Measurements from ENCODE around the gene EFR3B.
"Not testable (repeated sequence)": the region's sequence is repeated elsewhere in the genome, so short reads cannot be mapped to it uniquely, and the experiment has no call there.

EFR3B gene

DNA sequence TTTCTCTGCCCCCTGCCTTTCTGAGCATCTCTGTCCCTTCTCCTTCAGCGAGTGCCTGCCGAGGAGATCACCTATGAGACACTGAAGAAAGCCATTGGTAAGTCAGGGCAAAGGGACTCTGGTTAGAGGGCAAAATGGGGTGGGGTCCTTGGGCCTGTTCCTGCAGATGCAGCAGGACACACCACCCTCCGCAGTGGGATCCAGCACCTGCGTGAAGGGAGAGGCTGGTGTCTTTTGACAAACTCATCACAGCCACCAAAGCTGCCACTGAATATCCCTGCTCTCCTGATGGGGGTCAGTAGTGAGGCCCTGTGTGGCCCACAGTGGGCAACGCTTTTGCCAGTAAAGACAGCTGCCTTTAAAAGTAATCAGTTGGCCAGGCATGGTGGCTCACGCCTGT lies 107.8 kb downstream of the EFR3B start:
- DNase-seq (ENCODE audit: low spot score) = no peak

DNA sequence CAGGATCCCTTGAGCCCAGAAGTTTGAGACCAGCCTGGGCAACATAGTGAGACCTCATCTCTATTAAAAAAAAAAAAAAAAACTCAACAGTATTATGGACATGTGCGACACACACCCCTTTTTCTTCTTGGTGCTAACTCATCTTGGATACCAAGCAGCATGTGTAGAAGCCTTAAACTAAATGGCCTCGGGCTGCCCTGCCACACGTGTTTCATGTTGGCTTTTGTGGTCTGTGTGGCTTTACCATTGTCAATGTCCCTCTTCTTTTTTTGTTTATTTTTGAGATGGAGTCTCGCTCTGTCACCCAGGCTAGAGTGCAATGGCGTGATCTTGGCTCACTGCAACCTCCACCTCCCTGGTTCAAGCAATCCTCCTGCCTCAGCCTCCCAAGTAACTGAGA lies 109.1 kb downstream of the EFR3B start:
- not testable (repeated sequence) for DNase-seq (ENCODE audit: low spot score)

DNA sequence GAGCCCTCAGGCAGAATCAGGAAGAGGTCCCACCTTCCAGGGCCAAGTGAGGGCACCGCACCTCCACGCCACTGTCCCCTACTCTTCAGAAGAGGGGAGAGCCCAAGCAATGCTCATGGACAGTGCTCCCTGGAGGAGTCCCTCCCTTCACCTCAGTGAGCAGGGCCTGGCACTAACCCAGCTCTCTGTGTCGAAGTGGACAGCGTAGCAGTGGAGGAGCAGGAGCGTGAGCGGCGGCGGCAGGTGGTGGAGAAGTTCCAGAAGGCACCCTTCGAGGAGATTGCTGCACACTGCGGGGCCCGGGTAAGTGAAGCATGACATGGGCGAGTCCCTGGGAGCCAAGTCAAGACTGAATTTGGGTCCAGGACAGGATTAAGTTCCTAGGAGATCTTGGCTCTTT lies 109.8 kb downstream of the EFR3B start:
- DNase-seq (ENCODE audit: low spot score) = no peak

DNA sequence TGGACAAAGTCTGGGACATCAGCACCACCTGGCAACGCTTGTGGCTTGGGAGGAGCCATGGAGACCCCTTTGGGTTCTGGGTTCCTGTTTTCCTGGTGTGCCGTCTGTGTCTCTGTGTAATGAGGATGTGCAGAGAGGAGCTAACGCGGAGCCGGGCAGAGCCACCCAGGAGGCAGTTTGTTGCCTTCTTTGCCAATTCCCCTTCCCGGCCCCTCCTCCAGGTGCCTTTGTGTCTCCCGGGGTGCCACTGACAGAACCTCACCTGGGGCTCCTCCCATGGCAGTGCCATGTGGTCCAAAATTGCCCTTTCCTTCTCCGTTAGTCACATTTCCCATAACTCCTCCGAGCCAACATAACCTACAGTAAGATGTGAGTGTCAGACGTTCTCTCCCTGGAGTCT lies 113.5 kb downstream of the EFR3B start:
- DNase-seq (ENCODE audit: low spot score) = no peak

DNA sequence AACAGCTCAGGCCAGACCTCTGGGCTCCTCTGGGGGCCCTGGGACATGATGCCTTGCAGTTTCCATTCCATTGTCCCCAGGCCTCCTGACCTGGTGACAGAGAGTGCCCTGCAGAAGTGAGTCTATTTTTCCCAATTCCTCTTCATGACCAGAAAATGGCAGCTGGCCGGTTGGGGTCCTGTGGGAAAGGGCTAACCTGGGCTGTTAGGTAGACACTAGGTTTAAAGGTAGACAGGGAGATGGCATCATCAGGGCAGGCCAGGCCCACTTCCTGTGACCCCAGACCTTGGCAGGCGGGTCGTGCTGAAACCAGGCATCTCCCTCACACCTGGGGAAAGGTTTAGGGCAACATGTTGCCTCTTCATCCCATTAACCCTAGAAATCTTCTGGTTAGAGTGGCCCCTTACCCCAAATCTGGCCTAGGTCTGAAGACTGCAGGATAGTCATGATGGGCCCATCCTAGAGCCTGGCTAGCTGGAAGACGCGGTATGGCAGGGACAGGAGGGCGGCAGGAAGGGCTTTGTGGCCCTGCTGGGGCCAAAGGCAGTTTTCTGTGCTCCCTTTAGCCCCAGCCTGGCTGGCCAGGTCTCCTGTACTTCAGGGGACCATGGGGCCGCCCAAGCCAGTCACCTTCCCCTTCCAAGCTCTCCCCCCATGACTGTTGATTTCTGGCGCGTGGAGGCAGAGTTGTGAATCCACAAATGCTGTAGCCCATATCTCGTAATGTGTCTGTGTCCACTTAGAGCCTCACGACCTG lies 116.4 kb downstream of the EFR3B start:
- no peak for DNase-seq (ENCODE audit: low spot score)

DNA sequence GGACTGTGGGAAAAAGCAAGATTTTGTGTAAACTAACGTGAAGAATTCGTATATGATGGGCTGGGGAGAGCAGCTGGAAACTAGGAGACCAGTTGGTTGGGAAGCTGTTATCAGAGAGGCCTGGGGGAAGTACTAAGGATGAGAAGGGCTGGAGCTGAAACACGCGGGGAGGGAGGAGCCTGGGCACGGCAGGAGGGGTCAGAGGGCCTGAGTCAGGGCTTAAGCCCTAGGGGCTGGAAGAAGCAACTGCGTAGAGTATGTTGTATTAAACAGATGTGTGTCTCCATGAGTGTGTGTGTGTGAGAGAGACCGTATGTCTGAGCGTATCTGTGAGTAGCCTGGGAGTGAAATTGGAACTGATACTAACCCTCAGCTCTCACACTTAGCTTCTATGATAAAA lies 118.1 kb downstream of the EFR3B start:
- no peak for DNase-seq (ENCODE audit: low spot score)

DNA sequence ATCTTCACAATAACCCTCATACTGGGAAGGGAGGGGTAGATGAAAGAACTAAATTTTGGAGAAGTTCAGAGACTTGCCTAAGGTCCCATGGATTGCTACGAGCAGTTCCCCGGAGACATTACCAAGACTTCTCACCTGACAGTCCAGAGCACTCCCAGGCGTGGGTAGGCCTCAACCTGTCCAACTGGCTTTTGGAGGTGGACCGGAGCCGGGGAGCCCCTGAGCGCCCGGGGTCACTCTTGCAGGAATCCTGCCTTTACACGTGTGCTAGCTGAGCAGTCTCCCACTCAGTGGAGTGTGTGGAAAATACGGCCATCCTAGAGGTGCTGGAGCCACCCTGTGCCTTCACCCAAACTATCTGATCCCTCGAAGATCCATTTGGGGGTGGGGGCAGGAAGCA lies 118.5 kb downstream of the EFR3B start:
- DNase-seq (ENCODE audit: low spot score) = no peak

DNA sequence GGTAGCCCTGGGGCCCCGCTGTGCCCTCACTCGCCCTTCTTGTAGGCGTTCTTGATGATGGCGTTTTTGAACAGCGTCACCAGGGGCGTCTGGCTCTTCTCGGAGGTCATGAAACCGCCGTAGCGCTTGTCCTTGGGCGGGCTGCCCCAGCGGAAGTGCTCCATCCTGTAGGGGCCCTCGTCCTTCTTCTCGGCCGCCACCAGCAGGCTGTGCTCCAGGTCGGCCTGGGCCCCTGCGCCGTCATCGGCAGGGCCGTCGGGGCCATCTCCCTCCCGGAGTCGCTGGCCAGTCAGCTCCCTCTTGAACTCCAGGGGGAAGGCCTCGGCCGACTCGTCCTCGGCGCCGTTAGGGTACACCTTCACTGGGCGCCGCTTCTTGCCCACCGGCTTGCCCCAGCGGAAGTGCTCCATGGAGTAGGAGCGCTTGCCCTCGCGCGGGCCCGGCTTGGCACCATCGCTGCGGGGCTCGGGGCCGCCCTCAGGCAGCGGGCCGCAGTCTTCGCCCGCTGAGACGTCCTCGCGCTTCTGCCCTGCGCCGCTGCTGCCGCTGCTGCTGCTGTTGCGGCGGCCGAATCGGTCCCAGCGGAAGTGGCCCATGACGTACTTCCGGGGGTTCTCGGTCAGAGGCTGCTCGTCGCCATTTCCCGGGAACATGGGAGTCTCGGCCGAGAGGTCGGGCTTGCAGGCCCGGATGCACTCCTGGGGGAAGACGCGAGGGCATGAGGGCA lies 119.3 kb downstream of the EFR3B start:
- peak; percentile 18 for DNase-seq (ENCODE audit: low spot score)

DNA sequence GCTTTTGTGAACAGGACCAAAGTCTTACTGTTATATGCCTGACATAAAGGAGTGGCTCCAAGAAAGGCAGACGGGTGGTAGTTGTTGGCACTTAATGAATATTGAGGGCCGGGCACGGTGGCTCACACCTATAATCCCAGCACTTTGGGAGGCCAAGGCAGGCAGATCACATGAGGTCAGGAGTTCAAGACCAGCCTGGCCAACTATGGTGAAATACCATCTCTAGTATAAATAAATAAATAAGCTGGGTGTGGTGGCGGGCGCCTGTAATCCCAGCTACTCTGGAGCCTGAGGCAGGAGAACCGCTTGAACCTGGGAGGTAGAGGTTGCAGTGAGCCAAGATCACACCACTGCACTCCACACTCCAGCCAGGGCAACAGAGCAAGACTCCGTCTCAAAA lies 120.2 kb downstream of the EFR3B start:
- not testable (repeated sequence) for DNase-seq (ENCODE audit: low spot score)

DNA sequence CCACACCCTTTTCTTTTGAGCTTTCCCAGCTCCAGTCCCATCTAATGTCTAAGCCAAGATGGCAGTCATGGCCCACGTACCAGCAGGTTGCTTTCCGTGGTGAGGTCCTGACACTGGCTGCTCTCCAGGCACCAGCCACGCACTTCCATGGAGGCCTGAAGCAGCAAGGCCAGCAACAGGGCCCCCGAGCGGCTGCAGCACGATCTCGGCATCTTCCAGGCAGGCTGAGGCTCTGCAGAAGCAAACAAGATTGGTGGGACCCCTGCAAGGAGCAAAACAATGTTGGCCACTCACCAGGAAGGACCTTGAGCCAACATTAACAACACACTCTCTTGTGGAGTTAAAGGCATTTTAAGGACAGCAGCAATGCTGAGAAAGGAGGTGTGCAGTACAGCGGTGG lies 122.7 kb downstream of the EFR3B start:
- no peak for DNase-seq (ENCODE audit: low spot score)

DNA sequence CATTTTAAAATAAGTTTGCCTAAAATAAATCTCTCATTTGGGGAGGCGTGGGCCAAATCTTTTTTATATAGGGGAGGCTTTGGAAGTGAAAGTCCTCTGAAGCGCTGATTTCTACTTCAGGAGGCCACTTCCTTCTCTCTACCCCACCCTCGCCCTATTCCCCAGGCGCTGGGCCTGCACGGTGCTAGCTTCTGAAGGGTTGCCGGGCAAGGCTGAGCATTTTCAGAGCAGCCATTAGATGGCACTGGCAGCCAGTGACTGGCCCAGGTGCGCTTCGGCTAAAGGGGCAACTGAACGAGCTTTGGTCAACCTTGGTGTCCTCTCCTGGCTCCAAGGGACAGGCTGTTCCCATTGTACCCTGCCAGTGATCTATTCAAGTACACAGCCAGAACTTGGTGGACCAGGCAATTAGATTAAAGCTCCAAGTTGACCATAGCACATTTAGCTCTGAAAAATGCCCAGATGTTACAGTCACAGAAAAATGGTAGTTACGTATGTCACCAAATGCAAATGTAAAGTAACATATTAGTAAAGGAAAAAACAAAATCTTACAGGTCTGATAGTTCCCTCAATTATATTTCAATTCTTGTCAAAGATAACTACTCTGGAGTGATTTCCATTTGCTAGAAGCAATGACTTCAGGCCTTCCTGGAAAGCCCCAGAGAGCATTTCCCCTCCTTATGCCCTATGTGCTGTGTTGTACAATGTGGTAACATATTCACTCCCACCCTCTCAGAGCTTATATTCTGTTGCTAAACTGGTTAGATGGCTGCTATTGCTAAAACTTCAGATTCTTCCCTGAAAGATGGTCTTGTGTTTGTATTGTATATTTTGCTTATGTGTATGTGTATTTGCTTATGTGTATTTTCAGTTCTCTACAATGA lies 124.4 kb downstream of the EFR3B start:
- DNase-seq (ENCODE audit: low spot score) = no peak

DNA sequence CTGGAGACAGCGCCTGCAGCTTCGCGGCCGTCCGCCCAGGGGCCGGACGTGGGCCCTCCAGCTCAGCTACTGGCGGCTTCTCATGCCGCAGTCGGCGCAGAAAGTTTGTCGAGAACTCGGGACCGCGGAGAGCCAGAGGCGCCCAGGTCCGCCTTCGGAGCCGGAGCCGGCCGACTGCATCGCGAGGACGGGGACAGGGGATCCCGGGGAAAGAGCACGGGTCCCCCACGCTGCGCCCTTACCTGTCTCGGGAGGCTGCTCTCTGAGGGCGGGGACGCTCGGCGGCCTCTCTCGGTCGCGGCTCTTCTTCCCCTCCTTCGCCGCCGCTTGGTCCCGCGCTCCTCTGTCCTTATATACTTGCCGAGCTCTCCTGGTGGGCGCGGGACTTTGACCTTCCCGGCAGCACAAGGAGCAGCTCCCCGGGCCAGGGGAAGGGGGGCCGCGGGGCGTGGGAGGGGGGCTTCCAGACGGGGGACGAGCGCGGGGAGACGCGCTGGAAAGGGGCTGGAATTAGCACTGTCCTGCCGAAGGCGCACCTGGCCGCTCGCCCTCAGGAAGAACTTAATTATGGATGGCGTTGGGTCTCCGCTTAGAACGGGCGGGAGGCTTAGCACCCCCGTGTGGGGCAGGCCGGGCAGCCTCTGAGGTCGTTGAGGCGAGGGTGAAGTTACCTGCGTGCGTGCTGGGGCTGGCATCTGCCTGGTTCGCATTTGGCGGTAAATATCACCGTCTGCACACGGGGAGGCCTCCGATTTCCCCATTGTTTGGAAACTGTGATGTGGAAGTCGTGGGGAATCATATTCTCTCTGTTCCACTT lies 126.6 kb downstream of the EFR3B start, which contains the start of gene POMC:
POMC (minus strand) TSS at position 325 of the 817 bp plus-strand sequence. CDS start 3,808 bp downstream, outside the sequence.
- peak; percentile 19 for DNase-seq (ENCODE audit: low spot score)

DNA sequence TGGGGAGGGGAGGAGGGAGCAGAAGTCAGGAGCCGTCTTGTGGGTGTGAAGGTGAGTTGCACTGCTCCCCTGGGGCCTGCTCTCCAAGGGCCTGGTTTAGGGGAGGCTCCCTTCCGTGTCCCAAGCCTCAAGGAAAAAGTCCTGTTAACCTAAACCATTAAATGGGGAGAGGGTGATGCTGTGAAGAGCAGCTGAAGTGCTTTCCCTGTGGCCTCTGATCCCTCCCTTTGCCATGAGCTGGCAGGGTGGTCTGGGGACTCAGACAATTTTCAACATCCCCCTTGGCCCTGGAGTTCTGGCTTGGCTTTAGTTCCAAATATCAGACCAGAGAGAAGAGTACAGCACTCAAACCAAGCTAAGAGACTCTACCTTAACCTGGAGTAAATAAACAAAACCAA lies 127.2 kb downstream of the EFR3B start:
- DNase-seq (ENCODE audit: low spot score) = no peak

DNA sequence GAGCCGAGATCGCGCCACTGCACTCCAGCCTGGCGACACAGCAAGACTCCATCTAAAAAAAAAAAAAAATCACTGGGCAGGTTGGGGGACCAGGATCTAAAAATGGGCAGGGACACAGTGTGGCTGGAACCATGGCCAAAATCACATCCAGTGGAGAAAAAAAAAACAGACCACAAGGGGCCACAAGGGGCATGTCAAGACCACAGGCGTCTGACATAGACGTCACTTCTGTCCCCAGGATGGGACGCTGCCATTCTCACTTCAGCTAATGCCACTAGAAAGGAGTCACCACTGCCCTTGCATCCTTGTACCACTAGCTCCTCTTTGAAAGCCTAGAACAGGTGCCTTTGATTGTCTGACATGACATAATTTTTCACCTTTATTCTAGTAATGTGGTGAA lies 129.0 kb downstream of the EFR3B start:
- DNase-seq (ENCODE audit: low spot score) = no peak

DNA sequence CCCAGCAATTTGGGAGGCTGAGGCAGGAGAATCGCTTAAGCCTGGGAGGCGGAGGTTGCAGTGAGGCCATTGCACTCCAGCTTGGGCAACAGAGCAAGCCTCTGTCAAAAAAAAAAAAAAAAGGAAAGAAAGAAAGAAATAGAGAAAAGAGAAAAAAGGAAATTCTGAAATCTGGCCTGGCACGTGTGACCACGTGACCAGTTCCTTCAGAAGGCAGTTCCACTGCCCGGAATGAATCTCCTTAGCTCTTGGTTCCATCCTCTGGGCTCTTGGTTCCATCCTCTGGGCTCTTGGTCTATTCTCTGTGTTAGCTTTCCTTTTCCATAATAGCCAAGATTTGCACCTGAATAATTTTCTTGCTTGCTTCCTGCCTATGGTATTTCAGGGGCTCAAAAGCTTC lies 131.8 kb downstream of the EFR3B start:
- DNase-seq (ENCODE audit: low spot score) = no peak

DNA sequence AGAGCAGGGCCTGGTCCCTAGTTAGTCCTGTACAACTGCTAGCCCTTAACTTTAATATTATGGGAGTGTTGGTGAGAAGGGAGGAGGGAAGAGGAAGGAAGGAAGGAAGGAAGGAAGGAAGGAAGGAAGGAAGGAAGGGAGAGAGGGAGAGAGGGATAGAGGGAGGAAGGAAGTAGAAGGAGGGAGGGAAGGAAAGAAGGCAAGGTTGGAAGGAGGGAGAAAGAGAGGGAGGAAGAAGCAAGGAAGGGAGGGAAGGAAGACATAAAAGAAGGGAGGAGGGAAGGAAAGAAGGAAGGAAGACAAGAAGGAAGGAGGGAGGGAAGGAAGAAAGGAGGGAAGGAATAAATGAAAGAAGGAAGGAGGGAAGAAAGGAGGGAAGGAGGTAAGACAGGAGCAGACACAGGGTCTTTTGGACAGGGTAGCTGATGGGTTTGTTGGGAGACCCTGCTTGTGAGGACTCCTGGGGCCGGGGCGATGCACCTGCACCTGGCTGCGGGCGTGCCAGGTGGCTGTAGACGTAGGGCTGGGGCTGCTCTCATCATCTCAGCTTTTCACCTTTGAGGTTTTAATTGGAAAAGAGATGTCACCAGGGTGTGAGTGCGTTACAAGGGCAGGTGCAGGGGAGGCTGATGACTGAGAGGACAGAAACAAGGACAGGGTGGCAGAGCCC lies 132.5 kb downstream of the EFR3B start:
- DNase-seq (ENCODE audit: low spot score) = no peak

DNA sequence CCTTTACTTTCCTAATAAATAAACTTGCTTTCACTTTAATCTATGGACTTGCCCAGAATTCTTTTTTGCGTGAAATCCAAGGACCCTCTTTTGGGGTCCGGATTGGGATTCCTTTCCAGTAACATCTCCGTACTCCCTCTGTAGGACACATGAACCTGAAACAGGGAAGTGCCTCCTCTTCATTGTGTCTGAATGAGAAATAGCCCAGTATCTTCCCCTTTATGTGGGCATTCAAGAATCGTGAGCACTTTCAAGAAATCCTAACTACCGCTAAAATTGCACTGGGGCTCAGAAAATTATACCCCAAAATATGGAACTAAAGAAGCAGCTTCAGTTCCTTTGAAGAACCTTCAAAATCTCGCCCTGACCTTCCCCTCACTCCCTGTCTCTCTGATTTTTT lies 134.3 kb downstream of the EFR3B start:
- DNase-seq (ENCODE audit: low spot score) = no peak

DNA sequence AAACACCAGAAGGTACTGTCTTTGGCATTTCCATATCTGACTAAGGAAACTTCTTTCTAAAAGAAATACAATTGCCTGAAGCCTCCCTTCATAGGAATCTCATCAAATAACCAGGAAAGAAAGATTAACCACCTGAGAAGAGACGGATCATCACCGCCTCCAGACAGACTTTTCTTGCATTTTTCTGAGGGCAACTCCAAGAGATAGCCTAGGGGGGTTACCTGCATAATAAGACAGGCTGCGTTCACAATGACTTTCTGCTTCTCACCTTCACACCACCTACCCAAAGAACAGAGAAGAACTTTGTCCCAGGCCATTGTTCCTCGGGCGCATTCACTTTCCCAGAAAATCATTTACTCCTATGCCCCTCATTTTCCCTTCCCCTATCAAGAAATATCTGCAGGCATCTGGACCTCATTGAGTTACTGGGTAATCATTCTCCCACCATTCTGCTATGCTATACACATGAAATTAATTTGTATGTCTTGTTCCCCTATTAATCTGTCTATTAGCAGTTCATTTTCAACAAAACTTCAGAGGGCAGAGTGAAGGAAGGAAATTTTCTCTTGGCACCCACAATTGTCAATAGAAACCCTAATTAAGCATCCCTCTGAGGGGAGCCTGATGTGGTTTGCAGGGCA lies 134.8 kb downstream of the EFR3B start:
- no peak for DNase-seq (ENCODE audit: low spot score)

DNA sequence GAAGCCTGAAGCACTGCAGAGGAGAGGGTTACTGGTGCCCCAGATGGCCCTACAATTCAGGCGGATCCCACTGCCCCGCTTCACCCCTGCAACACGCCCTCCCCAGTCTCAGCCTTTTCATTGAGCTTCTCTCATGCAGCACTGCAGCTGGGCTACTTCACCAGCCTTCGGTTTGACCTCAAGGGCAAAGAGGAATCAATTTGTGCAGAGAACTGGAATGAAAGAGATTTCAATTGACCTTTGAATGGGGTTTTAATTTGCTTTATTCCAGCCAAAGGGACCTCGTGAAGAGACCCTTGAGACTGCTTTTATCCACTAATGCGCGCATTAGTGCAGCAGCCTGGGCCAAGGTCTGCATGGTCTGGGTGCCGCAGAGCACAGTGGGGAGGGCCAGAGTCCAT lies 135.3 kb downstream of the EFR3B start:
- no peak for DNase-seq (ENCODE audit: low spot score)

DNA sequence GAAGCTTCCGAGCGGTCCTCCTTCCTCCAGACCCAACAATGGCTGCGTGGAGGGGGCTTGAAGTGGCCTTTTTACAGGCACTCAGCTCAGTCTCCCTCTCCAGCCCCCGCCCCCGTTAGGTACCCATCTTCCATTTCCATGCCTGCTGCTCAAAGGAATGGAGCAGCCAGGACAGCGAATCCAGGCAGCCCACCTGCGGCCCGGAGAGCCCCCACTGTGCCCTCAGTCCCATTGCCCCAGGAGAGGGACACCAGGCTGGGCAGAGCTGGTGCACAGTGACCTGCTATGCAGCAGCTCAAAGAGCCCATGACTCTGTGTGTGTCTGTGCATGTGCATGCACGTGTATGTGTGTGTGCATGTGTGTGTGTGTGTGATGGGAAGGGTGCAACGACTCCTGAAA lies 137.1 kb downstream of the EFR3B start:
- DNase-seq (ENCODE audit: low spot score) = no peak

DNA sequence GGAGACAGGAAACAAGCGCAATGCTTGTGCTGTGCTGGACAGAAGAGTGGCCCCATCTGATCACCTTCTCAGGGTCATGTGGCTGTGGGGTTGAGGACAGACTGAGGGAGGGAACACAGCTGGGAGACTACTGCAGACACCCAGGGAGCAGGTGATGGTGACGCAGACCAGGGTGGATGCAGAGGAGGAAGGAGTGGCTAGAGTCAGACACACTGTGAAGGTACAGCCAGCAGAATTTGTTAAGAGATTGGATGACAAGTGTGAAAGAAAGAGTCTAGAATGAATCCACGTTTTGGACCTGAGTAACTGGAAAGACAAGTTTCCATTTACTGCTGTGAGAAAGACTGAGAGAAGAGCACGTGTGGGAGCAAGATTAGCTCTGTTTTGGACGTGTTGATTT lies 142.4 kb downstream of the EFR3B start:
- no peak for DNase-seq (ENCODE audit: low spot score)
